Smooth muscle cell (in vitro differentiated cells): ENCODE data around the gene TRAPPC8. TPM values are rescaled to one million over a fixed set of nuclear protein-coding genes. Genes with fewer than 3 reads are reported as not detected.
"Not testable (repeated sequence)": the region's sequence is repeated elsewhere in the genome, so short reads cannot be mapped to it uniquely, and the experiment has no call there.

Source experiments
- DNase-seq: peaks from one replicate; lab custom pipeline; 2025; ENCODE audit not compliant: unreplicated experiment; lab: John Stamatoyannopoulos, UW
- H2AFZ ChIP-seq: fragments of 200-600 bp; sonication (generic); 2 replicates; pipeline ENCODE4 v1.6.0; 2016; ENCODE audit warnings: antibody characterized with exemption, low read depth, mild to moderate bottlenecking
- H3F3A ChIP-seq: fragments of 200-600 bp; sonication (generic); 2 replicates; pipeline ENCODE4 v1.6.0; 2017; ENCODE audit warnings: antibody characterized with exemption, low read depth
- H3K27ac ChIP-seq: fragments of 200-600 bp; sonication (generic); 2 replicates; pipeline ENCODE4 v1.5.1; 2016; ENCODE audit warnings: low read depth, mild to moderate bottlenecking
- H3K27me3 ChIP-seq: fragments of 200-600 bp; sonication (generic); 2 replicates; pipeline ENCODE4 v1.6.1; 2016; ENCODE audit warnings: low read depth, mild to moderate bottlenecking
- H3K36me3 ChIP-seq: fragments of 200-600 bp; sonication (generic); 2 replicates; pipeline ENCODE4 v1.5.1; 2016; ENCODE audit warnings: low read depth
- H3K4me1 ChIP-seq: fragments of 200-600 bp; sonication (generic); 2 replicates; pipeline ENCODE4 v1.5.1; 2016; ENCODE audit warnings: low read depth
- H3K4me2 ChIP-seq: fragments of 200-600 bp; sonication (generic); 2 replicates; pipeline ENCODE4 v1.6.0; 2016; ENCODE audit warnings: mild to moderate bottlenecking
- H3K4me3 ChIP-seq: fragments of 200-600 bp; sonication (generic); 2 replicates; pipeline ENCODE4 v1.5.1; 2016; ENCODE audit warnings: mild to moderate bottlenecking
- H3K79me2 ChIP-seq: fragments of 200-600 bp; sonication (generic); 2 replicates; pipeline ENCODE4 v1.6.0; 2016; ENCODE audit warnings: low read depth, mild to moderate bottlenecking
- H3K9ac ChIP-seq: fragments of 200-600 bp; sonication (generic); 2 replicates; pipeline ENCODE4 v1.6.0; 2016; ENCODE audit warnings: low read depth
- H3K9me3 ChIP-seq: fragments of 200-600 bp; sonication (generic); replicated peaks from 2 replicates; pipeline ENCODE4 v1.5.1; 2016; ENCODE audit warnings: low read depth
- H4K20me1 ChIP-seq: fragments of 200-600 bp; sonication (generic); 2 replicates; pipeline ENCODE4 v1.6.0; 2016; ENCODE audit warnings: low read depth
- CTCF ChIP-seq: fragments of 200-600 bp; sonication (generic); IDR thresholded peaks from 2 replicates; pipeline ENCODE4 v1.5.1; 2017; ENCODE audit warnings: borderline replicate concordance, mild to moderate bottlenecking, antibody characterized with exemption; ENCODE audit not compliant: insufficient read depth, poor library complexity, severe bottlenecking
- WGBS: methylation state at CpG from one replicate; pipeline ENCODE4 v1.1.7; 2016; ENCODE audit warnings: low lambda C conversion rate; 5-methylcytosine and 5-hydroxymethylcytosine counted together
- polyA plus RNA-seq: library from polyadenylated mRNA; unstranded; fragments of >200 nt; fragmentation: Nextera tagmentation; extraction: Ambion mirVana; gene quantifications from 2 replicates; pipeline ENCODE4 v1.2.1, GENCODE V29; 2016
- total RNA-seq: library from RNA; depleted of rRNA; stranded (reverse); fragments of >200 nt; gene quantifications from 2 replicates; pipeline ENCODE4 v1.2.3, GENCODE V29; 2014

Gene TRAPPC8
- total and polyA plus RNA-seq, 2 experiments from 2014 or later: 4.8 to 35.6 TPM

DNA sequence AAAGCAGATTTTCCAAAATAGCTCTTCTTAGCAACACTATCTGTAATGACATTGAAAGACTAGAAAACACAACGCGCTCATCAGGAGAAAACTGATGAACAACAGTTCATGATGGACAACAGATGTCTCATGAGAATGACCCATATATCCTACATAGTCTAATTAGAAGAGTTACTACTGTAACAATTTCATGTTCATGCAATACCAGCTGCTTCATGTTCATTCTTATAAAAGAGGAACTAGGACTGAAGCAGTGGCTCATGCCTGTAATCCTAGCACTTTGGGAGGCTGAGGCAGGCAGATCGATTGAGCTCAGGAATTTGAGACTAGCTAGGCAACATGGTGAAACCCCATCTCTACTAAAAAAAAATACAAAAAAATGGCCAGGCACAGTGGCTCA is 22.7 kb downstream of the TRAPPC8 start:
- Histone ChIP-seq H3K4me1 (no peaks in the 10 kb centered on the region), H3K4me3 (no peak overlapping the region), H4K20me1 (peaks cover 29% of the 10 kb centered on the region), H2AFZ (no peak overlapping the region), H3K79me2 (peaks cover 26% of the 10 kb centered on the region), H3K9me3 (no peaks in the 10 kb centered on the region), H3K4me2 (no peak overlapping the region), H3K27ac (no peak overlapping the region), H3F3A (no peaks in the 10 kb centered on the region), H3K27me3 (no peaks in the 10 kb centered on the region), H3K9ac (no peak overlapping the region), H3K36me3 (no peaks in the 10 kb centered on the region)
- no peak for TF ChIP-seq CTCF
- no peak for DNase-seq
- WGBS: 96% methylated on average over 3 of the region's 3 CpGs

GRCh38 chr18:31919366-31919765 is 23.6 kb downstream of the TRAPPC8 start:
- not testable (repeated sequence) for H2AFZ ChIP-seq, DNase-seq, H3F3A ChIP-seq, H3K4me2 ChIP-seq, H3K27me3 ChIP-seq, H3K9ac ChIP-seq, H3K36me3 ChIP-seq, H3K9me3 ChIP-seq, H3K4me1 ChIP-seq, H3K4me3 ChIP-seq, H3K27ac ChIP-seq
- Histone ChIP-seq H3K79me2 (peaks cover 24% of the 10 kb centered on the region), H4K20me1 (peaks cover 21% of the 10 kb centered on the region)
- WGBS: 99% methylated on average over 5 of the region's 5 CpGs

DNA sequence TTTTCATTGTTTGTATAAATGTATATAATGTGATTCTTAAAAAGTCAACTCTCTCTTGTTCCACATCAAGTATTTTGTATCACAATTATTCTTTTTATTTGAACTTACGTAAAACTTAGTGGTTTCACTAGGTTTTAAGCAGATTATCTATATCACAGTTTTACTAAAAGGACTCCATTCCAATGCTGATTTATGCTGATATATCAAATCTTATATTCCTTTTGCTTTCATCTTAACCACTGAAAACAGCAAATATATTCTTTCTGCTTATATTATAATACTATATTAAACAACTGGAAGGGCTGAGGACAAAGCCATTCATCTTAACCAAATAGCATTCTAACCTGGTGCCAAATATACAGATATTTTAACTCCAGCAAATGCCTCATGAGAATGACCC is 24.2 kb downstream of the TRAPPC8 start:
- WGBS: 100% methylated on average over 1 of the region's 1 CpG
- Histone ChIP-seq H3K4me3 (no peak overlapping the region), H3K36me3 (no peaks in the 10 kb centered on the region), H3K4me1 (no peaks in the 10 kb centered on the region), H4K20me1 (peaks cover 21% of the 10 kb centered on the region), H3K79me2 (peaks cover 28% of the 10 kb centered on the region), H3K27me3 (no peaks in the 10 kb centered on the region), H3K4me2 (no peak overlapping the region), H3K27ac (no peak overlapping the region), H2AFZ (no peak overlapping the region), H3F3A (no peaks in the 10 kb centered on the region), H3K9ac (no peak overlapping the region), H3K9me3 (no peaks in the 10 kb centered on the region)
- no peak for DNase-seq
- no peak for TF ChIP-seq CTCF

GRCh38 chr18:31901063-31901462 is 41.9 kb downstream of the TRAPPC8 start:
- no peaks in the 10 kb centered on the region for H3K79me2 ChIP-seq
- H3K4me2 ChIP-seq: no peak overlapping the region
- H3K27me3 ChIP-seq: no peaks in the 10 kb centered on the region
- DNase-seq: no peak
- H3K4me1 ChIP-seq: no peaks in the 10 kb centered on the region
- TF ChIP-seq CTCF: no peak
- no peak overlapping the region for H3K9ac ChIP-seq
- no peak overlapping the region for H3K4me3 ChIP-seq
- H3K36me3 ChIP-seq: peaks cover 21% of the 10 kb centered on the region
- H2AFZ ChIP-seq: no peak overlapping the region
- H3K9me3 ChIP-seq: no peaks in the 10 kb centered on the region
- H3K27ac ChIP-seq: no peak overlapping the region
- no peaks in the 10 kb centered on the region for H3F3A ChIP-seq
- H4K20me1 ChIP-seq: no peaks in the 10 kb centered on the region

- H4K20me1 ChIP-seq, DNase-seq, H3K4me1 ChIP-seq, H2AFZ ChIP-seq, H3K79me2 ChIP-seq, H3K4me3 ChIP-seq, H3K9me3 ChIP-seq, H3K27me3 ChIP-seq, H3K27ac ChIP-seq, H3F3A ChIP-seq, H3K9ac ChIP-seq, H3K4me2 ChIP-seq: not testable (repeated sequence)
- H3K36me3 ChIP-seq: peaks cover 21% of the 10 kb centered on the region
- WGBS: 97% methylated on average over 7 of the region's 7 CpGs
Observed at GRCh38 chr18:31899771-31900170, 43.2 kb downstream of the TRAPPC8 start.
